T-helper 1 cell treated with Interleukin-12 subunit alpha and Interleukin-12 subunit beta and Interleukin-4 antibody, amounts not matched to agents 30 ng/mL and 1 ng/mL, for 36 hours (primary cell): ENCODE results near the gene ADAMTS2. TPM values are rescaled to one million over a fixed set of nuclear protein-coding genes. Genes with fewer than 3 reads are reported as not detected.

Source experiments
- intact Hi-C: fragments of 100-400 bp; cut with micrococcal nuclease; formaldehyde crosslinking; loops from one replicate; pipeline ENCODE4 v1.15.1; 2024
- total RNA-seq: library from RNA; stranded (reverse); gene quantifications from 2 replicates; pipeline ENCODE4 v1.2.3, GENCODE V29; 2022

ADAMTS2 gene
- total RNA-seq, 1 donor from 2014 or later = not detected

GRCh38 chr5:179266291-179267070, 78.8 kb downstream of the ADAMTS2 start:
- intact Hi-C loops = no loop called here

- intact Hi-C loops = no loop called here
Observed at GRCh38 chr5:179265514-179266290, 79.6 kb downstream of the ADAMTS2 start.

- intact Hi-C loops = no loop called here
Observed at GRCh38 chr5:179264783-179265513, 80.3 kb downstream of the ADAMTS2 start.

- intact Hi-C loops = no loop called here
Observed at GRCh38 chr5:179264053-179264782, 81.0 kb downstream of the ADAMTS2 start.

GRCh38 chr5:179263391-179264052, 81.7 kb downstream of the ADAMTS2 start:
- intact Hi-C loops = no loop called here

- intact Hi-C loops = no loop called here
Observed at GRCh38 chr5:179262126-179262920, 82.9 kb downstream of the ADAMTS2 start.

GRCh38 chr5:179261301-179262125, 83.7 kb downstream of the ADAMTS2 start:
- intact Hi-C loops = no loop called here

- intact Hi-C loops = no loop called here
Observed at GRCh38 chr5:179260324-179261070, 84.8 kb downstream of the ADAMTS2 start.

GRCh38 chr5:179259731-179260323, 85.4 kb downstream of the ADAMTS2 start:
- intact Hi-C loops = no loop called here

GRCh38 chr5:179258922-179259730, 86.1 kb downstream of the ADAMTS2 start:
- intact Hi-C loops = no loop called here

GRCh38 chr5:179258001-179258921, 87.0 kb downstream of the ADAMTS2 start:
- intact Hi-C loops = no loop called here

- intact Hi-C loops = no loop called here
Observed at GRCh38 chr5:179257176-179257682, 88.0 kb downstream of the ADAMTS2 start.

- intact Hi-C loops = no loop called here
Observed at GRCh38 chr5:179256328-179257175, 88.7 kb downstream of the ADAMTS2 start.

- intact Hi-C loops = no loop called here
Observed at GRCh38 chr5:179255527-179256327, 89.5 kb downstream of the ADAMTS2 start.
